ENCODE data around the gene ZFAND6.
"Not testable (repeated sequence)": the region's sequence is repeated elsewhere in the genome, so short reads cannot be mapped to it uniquely, and the experiment has no call there.

The ZFAND6 gene

DNA sequence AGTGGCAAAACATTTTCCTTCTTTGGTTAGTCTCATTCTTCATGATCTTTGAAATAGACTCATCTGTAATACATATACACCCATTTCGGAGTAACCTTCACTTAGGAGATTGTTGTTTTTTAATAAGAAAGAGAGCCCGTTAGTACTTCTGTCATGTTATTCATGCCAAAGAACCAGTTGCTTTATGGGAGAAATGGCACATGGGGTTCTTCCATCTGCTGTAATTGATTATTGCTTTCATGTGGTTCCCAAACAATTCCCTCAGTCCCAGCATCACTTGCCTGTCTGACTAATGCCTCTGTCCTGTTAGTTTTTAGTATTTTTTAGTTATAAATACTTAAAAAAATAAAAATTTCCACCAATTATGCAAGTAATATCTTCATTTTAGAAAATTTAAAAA, 59.5 kb downstream of the ZFAND6 start:
- DNase-seq (ENCODE audit: extremely low spot score), result no peak
- CTCF ChIA-PET, result no interaction called here
- TF ChIP-seq HDGF (IDR thresholded peaks at IDR 0.05; ENCODE audit: borderline replicate concordance) (no peak), SP1 (IDR thresholded peaks at IDR 0.05) (no peak), BHLHE40 (IDR thresholded peaks at IDR 0.05; ENCODE audit: borderline replicate concordance) (no peak), FOXA1 (IDR thresholded peaks at IDR 0.05) (no peak), TARDBP (IDR thresholded peaks at IDR 0.05) (no peak), NFRKB (IDR thresholded peaks at IDR 0.05) (no peak), L3MBTL2 (conservative IDR thresholded peaks at IDR 0.05) (no peak), FOXK2 (IDR thresholded peaks at IDR 0.05) (no peak), ARNT (IDR thresholded peaks at IDR 0.05) (no peak), CTBP1 (IDR thresholded peaks at IDR 0.05; ENCODE audit: borderline replicate concordance) (no peak), SUZ12 (IDR thresholded peaks at IDR 0.05) (no peak), ELF4 (IDR thresholded peaks at IDR 0.05) (no peak), LEF1 (IDR thresholded peaks at IDR 0.05; ENCODE audit: borderline replicate concordance) (no peak), ZNF384 (IDR thresholded peaks at IDR 0.05) (no peak), FOXM1 (IDR thresholded peaks at IDR 0.05; ENCODE audit: borderline replicate concordance) (no peak)
- TF ChIP-seq, protein P1, sequence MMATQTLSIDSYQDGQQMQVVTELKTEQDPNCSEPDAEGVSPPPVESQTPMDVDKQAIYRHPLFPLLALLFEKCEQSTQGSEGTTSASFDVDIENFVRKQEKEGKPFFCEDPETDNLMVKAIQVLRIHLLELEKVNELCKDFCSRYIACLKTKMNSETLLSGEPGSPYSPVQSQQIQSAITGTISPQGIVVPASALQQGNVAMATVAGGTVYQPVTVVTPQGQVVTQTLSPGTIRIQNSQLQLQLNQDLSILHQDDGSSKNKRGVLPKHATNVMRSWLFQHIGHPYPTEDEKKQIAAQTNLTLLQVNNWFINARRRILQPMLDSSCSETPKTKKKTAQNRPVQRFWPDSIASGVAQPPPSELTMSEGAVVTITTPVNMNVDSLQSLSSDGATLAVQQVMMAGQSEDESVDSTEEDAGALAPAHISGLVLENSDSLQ (IDR thresholded peaks at IDR 0.05), result no peak
- POLR2A ChIA-PET, result no interaction called here

GRCh38 chr15:80120636-80121035, 61.2 kb downstream of the ZFAND6 start:
- ChIA-PET CTCF (interaction anchor here (0.7 kb wide), 1 partner anchor 1093 kb away, joined by 4 read pairs; no protein-coding TSS in a partner anchor), POLR2A (no interaction called here)
- no peak for DNase-seq (ENCODE audit: extremely low spot score)
- TF ChIP-seq LEF1 (IDR thresholded peaks at IDR 0.05; ENCODE audit: borderline replicate concordance) (no peak), TARDBP (IDR thresholded peaks at IDR 0.05) (no peak), BHLHE40 (IDR thresholded peaks at IDR 0.05; ENCODE audit: borderline replicate concordance) (no peak), L3MBTL2 (conservative IDR thresholded peaks at IDR 0.05) (no peak), CTBP1 (IDR thresholded peaks at IDR 0.05; ENCODE audit: borderline replicate concordance) (no peak), ARNT (IDR thresholded peaks at IDR 0.05) (no peak), SP1 (IDR thresholded peaks at IDR 0.05) (no peak), ELF4 (IDR thresholded peaks at IDR 0.05) (no peak), FOXA1 (IDR thresholded peaks at IDR 0.05) (no peak), NFRKB (IDR thresholded peaks at IDR 0.05) (no peak), FOXM1 (IDR thresholded peaks at IDR 0.05; ENCODE audit: borderline replicate concordance) (no peak), FOXK2 (IDR thresholded peaks at IDR 0.05) (no peak), ZNF384 (IDR thresholded peaks at IDR 0.05) (no peak), HDGF (IDR thresholded peaks at IDR 0.05; ENCODE audit: borderline replicate concordance) (no peak), SUZ12 (IDR thresholded peaks at IDR 0.05) (no peak)
- TF ChIP-seq, protein P1 (IDR thresholded peaks at IDR 0.05), result no peak

DNA sequence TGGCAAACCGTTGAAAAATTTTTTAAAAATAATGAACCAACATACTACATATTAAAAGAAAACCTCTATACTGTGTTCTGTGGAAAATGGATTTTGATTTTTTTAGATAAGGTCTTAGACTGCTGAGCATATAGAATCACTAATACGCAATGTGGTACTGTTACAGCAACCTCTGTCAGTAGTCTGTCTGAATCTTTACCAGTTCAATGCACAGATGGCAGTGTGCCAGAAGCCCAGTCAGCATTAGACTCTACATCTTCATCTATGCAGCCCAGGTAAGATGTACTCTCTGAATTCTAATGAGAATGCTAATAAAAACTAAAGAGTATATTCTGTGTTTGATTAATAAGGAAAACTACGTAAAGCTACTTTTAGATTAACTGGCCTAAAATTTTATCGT, 62.1 kb downstream of the ZFAND6 start:
- no peak for TF ChIP-seq ELF4 (IDR thresholded peaks at IDR 0.05)
- no peak for TF ChIP-seq BHLHE40 (IDR thresholded peaks at IDR 0.05; ENCODE audit: borderline replicate concordance)
- no peak for TF ChIP-seq HDGF (IDR thresholded peaks at IDR 0.05; ENCODE audit: borderline replicate concordance)
- TF ChIP-seq NFRKB (IDR thresholded peaks at IDR 0.05), result no peak
- no peak for TF ChIP-seq SUZ12 (IDR thresholded peaks at IDR 0.05)
- TF ChIP-seq, protein P1 (IDR thresholded peaks at IDR 0.05), result peak; percentile 46; the same call in 1 of the 2 replicates
- no peak for TF ChIP-seq LEF1 (IDR thresholded peaks at IDR 0.05; ENCODE audit: borderline replicate concordance)
- ChIA-PET POLR2A (no interaction called here), CTCF (interaction anchor here (0.7 kb wide), 1 partner anchor 1094 kb away, joined by 4 read pairs; no protein-coding TSS in a partner anchor)
- no peak for DNase-seq (ENCODE audit: extremely low spot score)

GRCh38 chr15:80123034-80123433, 63.6 kb downstream of the ZFAND6 start:
- POLR2A ChIA-PET, result no interaction called here
- CTCF ChIA-PET, result no interaction called here
- TF ChIP-seq FOXA1 (IDR thresholded peaks at IDR 0.05) (no peak), FOXK2 (IDR thresholded peaks at IDR 0.05) (no peak), SP1 (IDR thresholded peaks at IDR 0.05) (no peak), L3MBTL2 (conservative IDR thresholded peaks at IDR 0.05) (no peak), FOXM1 (IDR thresholded peaks at IDR 0.05; ENCODE audit: borderline replicate concordance) (no peak), NFRKB (IDR thresholded peaks at IDR 0.05) (no peak), LEF1 (IDR thresholded peaks at IDR 0.05; ENCODE audit: borderline replicate concordance) (no peak), ELF4 (IDR thresholded peaks at IDR 0.05) (no peak), BHLHE40 (IDR thresholded peaks at IDR 0.05; ENCODE audit: borderline replicate concordance) (no peak), TARDBP (IDR thresholded peaks at IDR 0.05) (no peak)
- TF ChIP-seq, protein P1 (IDR thresholded peaks at IDR 0.05), result no peak
- no peak for DNase-seq (ENCODE audit: extremely low spot score)

GRCh38 chr15:80127253-80127652, 67.8 kb downstream of the ZFAND6 start:
- CTCF ChIA-PET, result not testable (repeated sequence)

GRCh38 chr15:80127911-80128310, 68.4 kb downstream of the ZFAND6 start:
- DNase-seq (ENCODE audit: extremely low spot score), result no peak
- CTCF ChIA-PET, result no interaction called here
- TF ChIP-seq, protein P1 (IDR thresholded peaks at IDR 0.05), result no peak
- TF ChIP-seq NFRKB (IDR thresholded peaks at IDR 0.05), result no peak
- TF ChIP-seq L3MBTL2 (conservative IDR thresholded peaks at IDR 0.05), result no peak
- TF ChIP-seq ELF4 (IDR thresholded peaks at IDR 0.05), result no peak
- no peak for TF ChIP-seq FOXM1 (IDR thresholded peaks at IDR 0.05; ENCODE audit: borderline replicate concordance)
- TF ChIP-seq TARDBP (IDR thresholded peaks at IDR 0.05), result no peak
- no peak for TF ChIP-seq FOXK2 (IDR thresholded peaks at IDR 0.05)
- TF ChIP-seq SUZ12 (IDR thresholded peaks at IDR 0.05), result no peak
- no peak for TF ChIP-seq FOXA1 (IDR thresholded peaks at IDR 0.05)
- POLR2A ChIA-PET, result no interaction called here

More at GRCh38 chr15:80127253-80127652, 67.8 kb downstream of the ZFAND6 start:
- POLR2A ChIA-PET; DNase-seq (ENCODE audit: extremely low spot score): not testable (repeated sequence)

Measured in HEK293T (cell line).